Panc1 (cell line): ENCODE results near the gene SESN1.

Experiments used
- CTCF ChIP-seq: fragments of 450-650 bp; IDR thresholded peaks from 2 replicates; pipeline ENCODE4 v1.5.1; 2017; ENCODE audit warnings: mild to moderate bottlenecking
- POLR2AphosphoS5 ChIP-seq: IDR thresholded peaks from 2 replicates; pipeline ENCODE4 v1.6.1; 2012; ENCODE audit warnings: mild to moderate bottlenecking, low read depth, low read length, moderate library complexity
- REST ChIP-seq, 2 experiments: IDR thresholded peaks; 2 replicates each; pipeline ENCODE4 v1.6.1; 2011 to 2012; ENCODE audit warnings: low read depth in 2 of 2, control low read depth in 1 of 2, low read length in 1 of 2, mild to moderate bottlenecking in 1 of 2, moderate library complexity in 1 of 2; ENCODE audit not compliant: insufficient read depth in 1 of 2
- SIN3A ChIP-seq: IDR thresholded peaks from 2 replicates; pipeline ENCODE4 v1.6.1; 2012; ENCODE audit warnings: low read depth, mild to moderate bottlenecking, low read length, moderate library complexity, borderline replicate concordance; ENCODE audit not compliant: insufficient read depth
- TCF7L2 ChIP-seq: IDR thresholded peaks from 2 replicates; pipeline ENCODE4 v1.6.1; 2011; ENCODE audit warnings: mild to moderate bottlenecking, low read depth, low read length, inconsistent platforms

- TF ChIP-seq CTCF: no peak
- no peak for TF ChIP-seq REST (IDR thresholded peaks at IDR 0.05; ENCODE audit: insufficient read depth in 1 of 2, low read depth in 2 of 2, low read length in 1 of 2)
- no peak for TF ChIP-seq POLR2AphosphoS5
- no peak for TF ChIP-seq SIN3A
- TF ChIP-seq TCF7L2: no peak
Observed at GRCh38 chr6:108988765-108989164, 105.9 kb downstream of the SESN1 start.
